Brain microvascular endothelial cell (primary cell): Measurements from ENCODE around the gene MALRD1.

Experiments
- DNase-seq: peaks from one replicate; pipeline ENCODE4 v3.0.0-alpha.2; 2020
- H3K27ac ChIP-seq: fragments of 250-450 bp; sonication (Bioruptor Pico); 2 replicates; pipeline ENCODE4 v1.5.1; 2020; ENCODE audit warnings: mild to moderate bottlenecking, moderate library complexity
- H3K27me3 ChIP-seq: fragments of 250-450 bp; sonication (Bioruptor Pico); replicated peaks from 2 replicates; pipeline ENCODE4 v1.5.1; 2020; ENCODE audit warnings: mild to moderate bottlenecking
- H3K36me3 ChIP-seq: fragments of 250-450 bp; sonication (Bioruptor Pico); replicated peaks from 2 replicates; pipeline ENCODE4 v1.5.1; 2020; ENCODE audit warnings: mild to moderate bottlenecking
- H3K4me3 ChIP-seq: 2 replicates; pipeline ENCODE4 v1.5.1; 2011; ENCODE audit warnings: low read depth, mild to moderate bottlenecking, control low read depth, low read length, moderate library complexity
- in situ Hi-C: cut with HindIII; loops from 2 replicates; pipeline ENCODE4 v1.10.0; 2017; ENCODE audit warnings: low sequenced_read_pairs, low pct_ligation_motif_present
- TF ChIP-seq, protein P1 (sequence below): IDR thresholded peaks from 2 replicates; pipeline ENCODE4 v1.5.1; 2011; ENCODE audit warnings: low read depth, mild to moderate bottlenecking, moderate library complexity, low read length, control low read depth, inconsistent platforms; ENCODE audit errors: missing control alignments

Gene MALRD1

DNA sequence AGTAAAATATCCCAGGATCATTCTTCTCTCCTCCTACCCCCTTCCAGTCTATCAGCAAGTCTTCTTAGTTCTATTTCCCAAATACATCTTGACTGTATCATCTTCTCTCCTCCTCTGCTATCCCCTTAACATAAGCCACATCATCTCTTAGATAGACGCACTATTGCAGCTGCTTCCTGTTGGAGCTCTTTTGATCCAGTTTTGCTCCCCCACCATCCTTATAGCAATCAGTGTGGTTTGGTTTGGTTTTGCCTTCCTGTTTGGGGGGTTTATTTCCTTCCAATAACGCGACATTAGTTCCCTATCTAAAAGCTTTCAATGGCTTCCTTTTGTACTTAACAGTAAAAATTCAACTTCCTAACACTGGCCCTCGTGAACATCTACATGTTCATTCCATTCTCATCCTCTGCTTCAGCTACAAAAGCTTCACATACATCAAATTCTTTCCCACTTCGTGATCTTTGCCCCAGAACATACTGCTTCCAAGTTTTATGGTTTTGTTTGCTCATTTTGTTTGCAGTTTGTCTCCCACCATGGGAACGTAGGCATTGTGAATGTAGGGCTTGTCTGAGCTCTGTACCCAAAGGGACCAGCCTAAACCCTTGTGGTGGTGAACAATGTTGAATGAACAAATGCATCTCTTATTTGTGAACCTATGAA lies 734.0 kb downstream of the MALRD1 start:
- Histone ChIP-seq H3K27me3 (no peaks in the 10 kb centered on the region), H3K27ac (no peak overlapping the region), H3K4me3 (no peak overlapping the region), H3K36me3 (no peaks in the 10 kb centered on the region)
- TF ChIP-seq, protein P1, sequence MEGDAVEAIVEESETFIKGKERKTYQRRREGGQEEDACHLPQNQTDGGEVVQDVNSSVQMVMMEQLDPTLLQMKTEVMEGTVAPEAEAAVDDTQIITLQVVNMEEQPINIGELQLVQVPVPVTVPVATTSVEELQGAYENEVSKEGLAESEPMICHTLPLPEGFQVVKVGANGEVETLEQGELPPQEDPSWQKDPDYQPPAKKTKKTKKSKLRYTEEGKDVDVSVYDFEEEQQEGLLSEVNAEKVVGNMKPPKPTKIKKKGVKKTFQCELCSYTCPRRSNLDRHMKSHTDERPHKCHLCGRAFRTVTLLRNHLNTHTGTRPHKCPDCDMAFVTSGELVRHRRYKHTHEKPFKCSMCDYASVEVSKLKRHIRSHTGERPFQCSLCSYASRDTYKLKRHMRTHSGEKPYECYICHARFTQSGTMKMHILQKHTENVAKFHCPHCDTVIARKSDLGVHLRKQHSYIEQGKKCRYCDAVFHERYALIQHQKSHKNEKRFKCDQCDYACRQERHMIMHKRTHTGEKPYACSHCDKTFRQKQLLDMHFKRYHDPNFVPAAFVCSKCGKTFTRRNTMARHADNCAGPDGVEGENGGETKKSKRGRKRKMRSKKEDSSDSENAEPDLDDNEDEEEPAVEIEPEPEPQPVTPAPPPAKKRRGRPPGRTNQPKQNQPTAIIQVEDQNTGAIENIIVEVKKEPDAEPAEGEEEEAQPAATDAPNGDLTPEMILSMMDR, result no peak
- in situ Hi-C loops, result no loop called here
- no peak for DNase-seq

GRCh38 chr10:19783721-19784120 lies 735.1 kb downstream of the MALRD1 start:
- no peak for DNase-seq
- in situ Hi-C loops, result no loop called here
- no peaks in the 10 kb centered on the region for H3K36me3 ChIP-seq
- TF ChIP-seq, protein P1, result no peak
- H3K27ac ChIP-seq, result no peak overlapping the region
- no peak overlapping the region for H3K4me3 ChIP-seq
- H3K27me3 ChIP-seq, result no peaks in the 10 kb centered on the region
